ENCODE measurements around the gene ANK2. TPM values are rescaled to one million over a fixed set of nuclear protein-coding genes. Genes with fewer than 3 reads are reported as not detected.
A peak's percentile ranks its signal among the peaks of the same experiment; 100 is the strongest.

The ANK2 gene
- total and polyA plus RNA-seq, 2 of the 13 experiments (the other 11 are each of a cell fraction or from before 2014, with no cell fraction given) = 2.7 to 15.1 TPM

DNA sequence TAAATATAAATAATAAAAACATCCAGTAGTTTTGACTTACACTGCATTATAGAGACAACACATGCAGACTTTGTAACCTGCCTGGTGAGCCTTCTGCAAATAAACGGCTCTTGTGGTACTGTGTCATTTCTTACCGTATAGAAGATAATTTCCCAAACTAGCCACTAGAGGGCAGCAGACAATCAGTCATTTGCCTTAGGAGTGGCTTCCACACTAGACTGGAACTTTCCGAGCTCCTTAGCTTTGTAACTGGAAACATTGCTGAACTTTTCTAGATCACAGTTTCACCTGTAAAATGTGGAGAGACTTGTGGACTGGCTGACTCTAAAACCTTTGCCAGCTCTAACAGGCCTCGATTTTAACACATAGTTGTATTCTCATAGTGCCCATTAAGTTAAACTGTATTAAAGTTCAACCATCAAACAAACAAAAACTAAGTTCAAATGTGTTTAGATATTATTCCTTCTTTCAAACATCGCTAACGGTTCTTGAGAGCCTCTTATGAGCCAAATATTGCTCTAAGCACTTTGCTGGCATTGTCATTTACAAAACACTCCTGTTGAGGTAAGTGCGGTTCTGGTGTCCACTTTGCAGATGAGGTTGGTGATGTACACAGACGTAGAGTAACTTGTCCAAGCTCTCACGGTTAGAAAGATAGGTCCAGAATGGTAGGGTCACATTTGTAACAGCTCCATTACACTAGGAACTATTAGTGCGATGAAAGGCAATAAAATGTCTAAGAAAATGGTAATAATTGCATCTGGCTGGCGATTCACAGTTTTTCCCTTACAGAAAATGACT is 345.5 kb downstream of the ANK2 start (continued):
- TF ChIP-seq, protein P1, sequence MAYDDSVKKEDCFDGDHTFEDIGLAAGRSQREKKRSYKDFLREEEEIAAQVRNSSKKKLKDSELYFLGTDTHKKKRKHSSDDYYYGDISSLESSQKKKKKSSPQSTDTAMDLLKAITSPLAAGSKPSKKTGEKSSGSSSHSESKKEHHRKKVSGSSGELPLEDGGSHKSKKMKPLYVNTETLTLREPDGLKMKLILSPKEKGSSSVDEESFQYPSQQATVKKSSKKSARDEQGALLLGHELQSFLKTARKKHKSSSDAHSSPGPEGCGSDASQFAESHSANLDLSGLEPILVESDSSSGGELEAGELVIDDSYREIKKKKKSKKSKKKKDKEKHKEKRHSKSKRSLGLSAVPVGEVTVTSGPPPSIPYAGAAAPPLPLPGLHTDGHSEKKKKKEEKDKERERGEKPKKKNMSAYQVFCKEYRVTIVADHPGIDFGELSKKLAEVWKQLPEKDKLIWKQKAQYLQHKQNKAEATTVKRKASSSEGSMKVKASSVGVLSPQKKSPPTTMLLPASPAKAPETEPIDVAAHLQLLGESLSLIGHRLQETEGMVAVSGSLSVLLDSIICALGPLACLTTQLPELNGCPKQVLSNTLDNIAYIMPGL (CRISPR knock-in tag; IDR thresholded peaks at IDR 0.05; ENCODE audit: borderline replicate concordance in 1 of 2, low read depth in 1 of 2) = peak; percentile 31 to 55; a peak in 1 of 4 replicates
- TF ChIP-seq HNF4A (CRISPR knock-in tag; IDR thresholded peaks at IDR 0.05) (0 out of 2 replicates have a peak, but pooled peaks have one; percentile 25), FOXA3 (CRISPR knock-in tag; IDR thresholded peaks at IDR 0.05) (peak; percentile 15; the same call in 1 of the 2 replicates), HNF4G (IDR thresholded peaks at IDR 0.05; ENCODE audit: borderline replicate concordance, low read depth, low read length) (peak; percentile 13; the same call in 1 of the 2 replicates), HNF4G (CRISPR knock-in tag; IDR thresholded peaks at IDR 0.05; ENCODE audit: borderline replicate concordance, low read depth) (no peak), RAD21 (CRISPR knock-in tag; IDR thresholded peaks at IDR 0.05) (peak; percentile 81), FLYWCH1 (CRISPR knock-in tag; IDR thresholded peaks at IDR 0.05) (no peak)
- TF ChIP-seq, protein P2, sequence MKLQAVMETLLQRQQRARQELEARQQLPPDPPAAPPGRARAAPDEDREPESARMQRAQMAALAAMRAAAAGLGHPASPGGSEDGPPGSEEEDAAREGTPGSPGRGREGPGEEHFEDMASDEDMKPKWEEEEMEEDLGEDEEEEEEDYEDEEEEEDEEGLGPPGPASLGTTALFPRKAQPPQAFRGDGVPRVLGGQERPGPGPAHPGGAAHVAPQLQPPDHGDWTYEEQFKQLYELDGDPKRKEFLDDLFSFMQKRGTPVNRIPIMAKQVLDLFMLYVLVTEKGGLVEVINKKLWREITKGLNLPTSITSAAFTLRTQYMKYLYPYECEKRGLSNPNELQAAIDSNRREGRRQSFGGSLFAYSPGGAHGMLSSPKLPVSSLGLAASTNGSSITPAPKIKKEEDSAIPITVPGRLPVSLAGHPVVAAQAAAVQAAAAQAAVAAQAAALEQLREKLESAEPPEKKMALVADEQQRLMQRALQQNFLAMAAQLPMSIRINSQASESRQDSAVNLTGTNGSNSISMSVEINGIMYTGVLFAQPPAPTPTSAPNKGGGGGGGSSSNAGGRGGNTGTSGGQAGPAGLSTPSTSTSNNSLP (IDR thresholded peaks at IDR 0.05; ENCODE audit: low read depth, low read length) = peak; percentile 74; the same call in 1 of the 2 replicates
- TF ChIP-seq, protein P3, sequence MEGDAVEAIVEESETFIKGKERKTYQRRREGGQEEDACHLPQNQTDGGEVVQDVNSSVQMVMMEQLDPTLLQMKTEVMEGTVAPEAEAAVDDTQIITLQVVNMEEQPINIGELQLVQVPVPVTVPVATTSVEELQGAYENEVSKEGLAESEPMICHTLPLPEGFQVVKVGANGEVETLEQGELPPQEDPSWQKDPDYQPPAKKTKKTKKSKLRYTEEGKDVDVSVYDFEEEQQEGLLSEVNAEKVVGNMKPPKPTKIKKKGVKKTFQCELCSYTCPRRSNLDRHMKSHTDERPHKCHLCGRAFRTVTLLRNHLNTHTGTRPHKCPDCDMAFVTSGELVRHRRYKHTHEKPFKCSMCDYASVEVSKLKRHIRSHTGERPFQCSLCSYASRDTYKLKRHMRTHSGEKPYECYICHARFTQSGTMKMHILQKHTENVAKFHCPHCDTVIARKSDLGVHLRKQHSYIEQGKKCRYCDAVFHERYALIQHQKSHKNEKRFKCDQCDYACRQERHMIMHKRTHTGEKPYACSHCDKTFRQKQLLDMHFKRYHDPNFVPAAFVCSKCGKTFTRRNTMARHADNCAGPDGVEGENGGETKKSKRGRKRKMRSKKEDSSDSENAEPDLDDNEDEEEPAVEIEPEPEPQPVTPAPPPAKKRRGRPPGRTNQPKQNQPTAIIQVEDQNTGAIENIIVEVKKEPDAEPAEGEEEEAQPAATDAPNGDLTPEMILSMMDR (CRISPR knock-in tag; IDR thresholded peaks at IDR 0.05) = peak; percentile 89
- TF ChIP-seq, protein P4, sequence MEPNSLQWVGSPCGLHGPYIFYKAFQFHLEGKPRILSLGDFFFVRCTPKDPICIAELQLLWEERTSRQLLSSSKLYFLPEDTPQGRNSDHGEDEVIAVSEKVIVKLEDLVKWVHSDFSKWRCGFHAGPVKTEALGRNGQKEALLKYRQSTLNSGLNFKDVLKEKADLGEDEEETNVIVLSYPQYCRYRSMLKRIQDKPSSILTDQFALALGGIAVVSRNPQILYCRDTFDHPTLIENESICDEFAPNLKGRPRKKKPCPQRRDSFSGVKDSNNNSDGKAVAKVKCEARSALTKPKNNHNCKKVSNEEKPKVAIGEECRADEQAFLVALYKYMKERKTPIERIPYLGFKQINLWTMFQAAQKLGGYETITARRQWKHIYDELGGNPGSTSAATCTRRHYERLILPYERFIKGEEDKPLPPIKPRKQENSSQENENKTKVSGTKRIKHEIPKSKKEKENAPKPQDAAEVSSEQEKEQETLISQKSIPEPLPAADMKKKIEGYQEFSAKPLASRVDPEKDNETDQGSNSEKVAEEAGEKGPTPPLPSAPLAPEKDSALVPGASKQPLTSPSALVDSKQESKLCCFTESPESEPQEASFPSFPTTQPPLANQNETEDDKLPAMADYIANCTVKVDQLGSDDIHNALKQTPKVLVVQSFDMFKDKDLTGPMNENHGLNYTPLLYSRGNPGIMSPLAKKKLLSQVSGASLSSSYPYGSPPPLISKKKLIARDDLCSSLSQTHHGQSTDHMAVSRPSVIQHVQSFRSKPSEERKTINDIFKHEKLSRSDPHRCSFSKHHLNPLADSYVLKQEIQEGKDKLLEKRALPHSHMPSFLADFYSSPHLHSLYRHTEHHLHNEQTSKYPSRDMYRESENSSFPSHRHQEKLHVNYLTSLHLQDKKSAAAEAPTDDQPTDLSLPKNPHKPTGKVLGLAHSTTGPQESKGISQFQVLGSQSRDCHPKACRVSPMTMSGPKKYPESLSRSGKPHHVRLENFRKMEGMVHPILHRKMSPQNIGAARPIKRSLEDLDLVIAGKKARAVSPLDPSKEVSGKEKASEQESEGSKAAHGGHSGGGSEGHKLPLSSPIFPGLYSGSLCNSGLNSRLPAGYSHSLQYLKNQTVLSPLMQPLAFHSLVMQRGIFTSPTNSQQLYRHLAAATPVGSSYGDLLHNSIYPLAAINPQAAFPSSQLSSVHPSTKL (CRISPR knock-in tag; IDR thresholded peaks at IDR 0.05) = peak; percentile 58
- TF ChIP-seq, protein P5, sequence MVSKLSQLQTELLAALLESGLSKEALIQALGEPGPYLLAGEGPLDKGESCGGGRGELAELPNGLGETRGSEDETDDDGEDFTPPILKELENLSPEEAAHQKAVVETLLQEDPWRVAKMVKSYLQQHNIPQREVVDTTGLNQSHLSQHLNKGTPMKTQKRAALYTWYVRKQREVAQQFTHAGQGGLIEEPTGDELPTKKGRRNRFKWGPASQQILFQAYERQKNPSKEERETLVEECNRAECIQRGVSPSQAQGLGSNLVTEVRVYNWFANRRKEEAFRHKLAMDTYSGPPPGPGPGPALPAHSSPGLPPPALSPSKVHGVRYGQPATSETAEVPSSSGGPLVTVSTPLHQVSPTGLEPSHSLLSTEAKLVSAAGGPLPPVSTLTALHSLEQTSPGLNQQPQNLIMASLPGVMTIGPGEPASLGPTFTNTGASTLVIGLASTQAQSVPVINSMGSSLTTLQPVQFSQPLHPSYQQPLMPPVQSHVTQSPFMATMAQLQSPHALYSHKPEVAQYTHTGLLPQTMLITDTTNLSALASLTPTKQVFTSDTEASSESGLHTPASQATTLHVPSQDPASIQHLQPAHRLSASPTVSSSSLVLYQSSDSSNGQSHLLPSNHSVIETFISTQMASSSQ (IDR thresholded peaks at IDR 0.05; ENCODE audit: low read depth) = no peak
- TF ChIP-seq, protein P5 (CRISPR knock-in tag; IDR thresholded peaks at IDR 0.05; ENCODE audit: borderline replicate concordance) = no peak
